Mesodermal cell (in vitro differentiated cells): ENCODE results near the gene SLC4A9.

Source experiments
- H3K27ac ChIP-seq: 2 replicates; pipeline ENCODE4 v1.7.0; 2013; ENCODE audit warnings: mild to moderate bottlenecking, low read depth, low read length, moderate library complexity; ENCODE audit not compliant: severe bottlenecking
- H3K36me3 ChIP-seq: 2 replicates; pipeline ENCODE4 v1.7.1; 2013; ENCODE audit warnings: mild to moderate bottlenecking, low read length, moderate library complexity; ENCODE audit not compliant: control insufficient read depth, insufficient read depth
- H3K4me1 ChIP-seq: one replicate; pipeline ENCODE4 v1.7.1; 2013; ENCODE audit warnings: mild to moderate bottlenecking, low read length; ENCODE audit not compliant: insufficient read depth, control insufficient read depth, poor library complexity, severe bottlenecking
- H3K4me3 ChIP-seq: 2 replicates; pipeline ENCODE4 v1.7.0; 2013; ENCODE audit warnings: low read length, control low read depth, mild to moderate bottlenecking; ENCODE audit not compliant: insufficient read depth, poor library complexity, severe bottlenecking; ENCODE audit errors: extremely low read depth
- H3K9me3 ChIP-seq: 2 replicates; pipeline ENCODE4 v1.7.1; 2013; ENCODE audit warnings: mild to moderate bottlenecking, low read length, moderate library complexity; ENCODE audit not compliant: control insufficient read depth
- WGBS, 2 experiments: methylation state at CpG; one replicate each; pipeline ENCODE4 v1.1.5; 2013; ENCODE audit warnings: missing lambda C conversion rate in 2 of 2; ENCODE audit not compliant: insufficient coverage in 2 of 2; 5-methylcytosine and 5-hydroxymethylcytosine counted together

The SLC4A9 gene

DNA sequence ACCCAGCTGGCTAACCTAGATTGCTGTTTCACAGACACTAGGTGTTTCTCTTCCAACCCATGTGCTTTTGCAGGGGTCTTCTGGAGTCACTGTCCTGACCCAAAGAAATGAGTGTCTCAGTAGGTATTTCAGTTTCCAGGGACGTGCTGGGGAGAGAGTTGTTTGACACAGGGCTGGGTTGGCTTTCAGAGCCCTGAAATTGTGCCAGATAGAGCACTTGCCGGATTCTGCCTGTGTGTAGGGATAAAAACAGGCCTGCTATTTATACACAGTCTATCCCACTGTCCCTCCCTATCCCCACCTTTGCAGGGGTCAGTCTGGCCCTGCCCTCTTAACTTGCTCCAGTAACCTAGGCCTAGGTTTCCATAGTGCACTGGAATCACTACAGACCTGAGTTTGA is 12.6 kb upstream of the SLC4A9 start:
- H3K4me1 ChIP-seq = peaks cover 22% of the 10 kb centered on the region
- no peaks in the 10 kb centered on the region for H3K9me3 ChIP-seq
- WGBS, 2 experiments = 100% methylated on average over 1 of the region's 2 CpGs
- H3K4me3 ChIP-seq = no peak overlapping the region
- peaks cover 11% of the 10 kb centered on the region for H3K36me3 ChIP-seq
- H3K27ac ChIP-seq = no peak overlapping the region

- WGBS, 2 experiments = 71 to 90% methylated on average over 1 to 3 of the region's 4 CpGs
Measured at GRCh38 chr5:140348104-140348503, 11.9 kb upstream of the SLC4A9 start.

GRCh38 chr5:140349244-140349643 is 10.8 kb upstream of the SLC4A9 start:
- H3K27ac ChIP-seq = no peak overlapping the region
- WGBS, 2 experiments = 86 to 93% methylated on average over 2 of the region's 2 CpGs
- H3K9me3 ChIP-seq = no peaks in the 10 kb centered on the region
- peaks cover 6% of the 10 kb centered on the region for H3K36me3 ChIP-seq
- H3K4me3 ChIP-seq = no peak overlapping the region
- H3K4me1 ChIP-seq = peaks cover 13% of the 10 kb centered on the region

More at GRCh38 chr5:140348104-140348503, 11.9 kb upstream of the SLC4A9 start:
- Histone ChIP-seq H3K4me1 (peaks cover 15% of the 10 kb centered on the region), H3K9me3 (no peaks in the 10 kb centered on the region), H3K27ac (no peak overlapping the region), H3K36me3 (peaks cover 6% of the 10 kb centered on the region), H3K4me3 (no peak overlapping the region)

GRCh38 chr5:140351609-140352334 is 8.2 kb upstream of the SLC4A9 start:
- 25 to 30% methylated on average over 2 to 4 of the region's 5 CpGs for WGBS, 2 experiments
- Histone ChIP-seq H3K4me3 (no peak overlapping the region), H3K9me3 (no peaks in the 10 kb centered on the region), H3K27ac (no peak overlapping the region), H3K4me1 (no peaks in the 10 kb centered on the region), H3K36me3 (no peaks in the 10 kb centered on the region)

GRCh38 chr5:140355546-140355945 is 4.4 kb upstream of the SLC4A9 start:
- H3K36me3 ChIP-seq = no peaks in the 10 kb centered on the region
- 86 to 100% methylated on average over 1 of the region's 7 CpGs for WGBS, 2 experiments
- H3K27ac ChIP-seq = no peak overlapping the region
- no peaks in the 10 kb centered on the region for H3K9me3 ChIP-seq
- H3K4me3 ChIP-seq = no peak overlapping the region
- peaks cover 4% of the 10 kb centered on the region for H3K4me1 ChIP-seq

DNA sequence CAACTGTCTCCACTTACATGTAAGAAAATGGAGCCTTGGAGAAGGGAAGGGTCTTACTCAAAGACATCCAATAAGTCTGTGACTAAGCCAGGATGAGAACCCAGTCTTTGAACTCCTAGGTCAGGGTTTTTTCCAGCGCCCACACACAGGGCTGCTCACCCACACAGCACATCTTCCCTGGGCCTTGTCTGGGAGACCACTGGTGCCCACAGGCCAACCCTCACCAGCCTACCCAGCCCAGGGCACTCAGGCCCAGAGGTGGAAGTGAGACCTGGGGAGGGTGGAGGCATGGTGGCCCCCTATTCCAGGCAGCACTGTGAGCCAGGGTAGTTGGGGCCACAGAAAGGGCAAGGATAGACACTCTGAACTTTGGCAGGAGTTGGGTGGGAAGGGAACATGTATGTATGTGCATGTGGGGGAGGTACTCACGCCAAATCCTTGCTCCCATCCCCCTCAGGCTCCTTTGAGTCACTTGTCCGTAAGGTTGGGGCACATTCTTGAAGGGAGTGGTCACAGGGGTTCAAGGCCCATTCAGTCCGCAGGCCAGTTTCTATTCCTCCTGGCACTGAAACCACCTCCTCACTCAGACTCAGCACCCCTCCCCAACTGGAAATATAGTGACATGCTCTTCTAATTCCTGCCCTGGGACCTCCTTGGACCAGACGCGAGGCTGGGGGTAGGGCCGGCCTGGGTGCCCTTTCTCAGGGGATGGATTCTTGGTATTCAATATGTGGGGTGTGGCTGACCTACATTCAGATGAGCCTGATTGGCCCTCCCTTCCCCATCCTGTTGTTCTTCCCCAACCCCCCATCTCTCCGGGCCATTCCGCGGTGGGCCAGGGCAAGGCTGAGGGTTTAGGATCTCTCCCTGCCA is 2.9 kb upstream of the SLC4A9 start:
- WGBS, 2 experiments = 46 to 92% methylated on average over 3 to 4 of the region's 10 CpGs
- no peaks in the 10 kb centered on the region for H3K36me3 ChIP-seq
- H3K4me3 ChIP-seq = no peak overlapping the region
- H3K27ac ChIP-seq = no peak overlapping the region
- H3K4me1 ChIP-seq = peaks cover 4% of the 10 kb centered on the region
- no peaks in the 10 kb centered on the region for H3K9me3 ChIP-seq

GRCh38 chr5:140357726-140358093 is 2.3 kb upstream of the SLC4A9 start:
- H3K36me3 ChIP-seq = no peaks in the 10 kb centered on the region
- peak overlapping the region; percentile 81 for H3K27ac ChIP-seq
- 6 to 8% methylated on average over 15 to 17 of the region's 18 CpGs for WGBS, 2 experiments
- H3K4me3 ChIP-seq = no peak overlapping the region
- H3K9me3 ChIP-seq = no peaks in the 10 kb centered on the region
- peaks cover 4% of the 10 kb centered on the region for H3K4me1 ChIP-seq

- Histone ChIP-seq H3K4me3 (no peak overlapping the region), H3K27ac (peak overlapping the region; percentile 81), H3K9me3 (no peaks in the 10 kb centered on the region), H3K36me3 (no peaks in the 10 kb centered on the region), H3K4me1 (peaks cover 4% of the 10 kb centered on the region)
- WGBS, 2 experiments = 74 to 89% methylated on average over 3 to 4 of the region's 4 CpGs
Measured at GRCh38 chr5:140358738-140359310, 1.2 kb upstream of the SLC4A9 start.

- Histone ChIP-seq H3K27ac (no peak overlapping the region), H3K9me3 (no peaks in the 10 kb centered on the region), H3K36me3 (no peaks in the 10 kb centered on the region), H3K4me3 (no peak overlapping the region), H3K4me1 (peaks cover 4% of the 10 kb centered on the region)
- WGBS, 2 experiments = 75 to 78% methylated on average over 3 to 6 of the region's 7 CpGs
Measured at GRCh38 chr5:140360681-140361479, 886 bp downstream of the SLC4A9 start.

DNA sequence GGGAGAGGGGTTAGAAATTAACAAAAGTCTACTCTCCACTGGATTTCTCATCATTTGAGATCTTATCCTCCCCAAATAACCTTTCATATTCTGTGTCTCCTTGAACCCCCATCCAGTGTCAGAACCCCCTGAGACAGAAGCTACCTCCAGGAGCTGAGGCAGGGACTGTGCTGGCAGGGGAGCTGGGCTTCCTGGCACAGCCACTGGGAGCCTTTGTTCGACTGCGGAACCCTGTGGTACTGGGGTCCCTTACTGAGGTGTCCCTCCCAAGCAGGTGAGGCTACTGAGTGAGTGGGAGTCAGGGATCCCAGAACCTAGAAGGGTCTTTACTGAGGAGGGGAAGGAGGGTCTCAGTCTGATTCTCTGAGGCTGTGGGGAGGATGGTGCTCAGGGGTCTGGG is 1.9 kb downstream of the SLC4A9 start:
- 100% methylated on average over 2 of the region's 2 CpGs for WGBS, 2 experiments
- Histone ChIP-seq H3K4me1 (peaks cover 4% of the 10 kb centered on the region), H3K9me3 (no peaks in the 10 kb centered on the region), H3K4me3 (no peak overlapping the region), H3K36me3 (no peaks in the 10 kb centered on the region), H3K27ac (no peak overlapping the region)
